Posterior vena cava (tissue), 2 donors: Measurements from ENCODE around the gene GHDC. TPM values are rescaled to one million over a fixed set of nuclear protein-coding genes. Genes with fewer than 3 reads are reported as not detected.
"Not testable (repeated sequence)": the region's sequence is repeated elsewhere in the genome, so short reads cannot be mapped to it uniquely, and the experiment has no call there.

Experiments used
- DNase-seq: peaks from one replicate; pipeline ENCODE4 v3.0.0-alpha.2; 2020; ENCODE audit warnings: low spot score
- intact Hi-C, 2 donors: fragments of 100-400 bp; cut with DNase I; formaldehyde crosslinking; loops; one replicate each; pipeline versions ENCODE4 v1.14.1 to v1.14.2; 2022 to 2023
- long read RNA-seq, 2 donors: library from polyadenylated mRNA; unstranded; transcript quantifications; one replicate each; pipeline ENCODE4 v2.0.0, GENCODE V29; 2020 to 2021
- total RNA-seq, 2 donors: library from RNA; stranded (reverse); fragmentation: NEBNext Ultra II Directional; extraction: Animal tissue kit (Norgen Biotek cat#: 25700); gene quantifications; one replicate each; pipeline ENCODE4 v1.2.1, GENCODE V29; 2021
- donor health status: DM: yes; HTN: yes; CAD: no.
- donor health status: DM: yes; HTN: yes; CAD: no.

The GHDC gene, protein sequence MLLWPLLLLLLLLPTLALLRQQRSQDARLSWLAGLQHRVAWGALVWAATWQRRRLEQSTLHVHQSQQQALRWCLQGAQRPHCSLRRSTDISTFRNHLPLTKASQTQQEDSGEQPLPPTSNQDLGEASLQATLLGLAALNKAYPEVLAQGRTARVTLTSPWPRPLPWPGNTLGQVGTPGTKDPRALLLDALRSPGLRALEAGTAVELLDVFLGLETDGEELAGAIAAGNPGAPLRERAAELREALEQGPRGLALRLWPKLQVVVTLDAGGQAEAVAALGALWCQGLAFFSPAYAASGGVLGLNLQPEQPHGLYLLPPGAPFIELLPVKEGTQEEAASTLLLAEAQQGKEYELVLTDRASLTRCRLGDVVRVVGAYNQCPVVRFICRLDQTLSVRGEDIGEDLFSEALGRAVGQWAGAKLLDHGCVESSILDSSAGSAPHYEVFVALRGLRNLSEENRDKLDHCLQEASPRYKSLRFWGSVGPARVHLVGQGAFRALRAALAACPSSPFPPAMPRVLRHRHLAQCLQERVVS
- total RNA-seq: 10 to 100 TPM; 14.5 to 16.6 TPM
- long read RNA-seq, donor 1, partial matches to known transcripts: 9 of 10 reads
- long read RNA-seq, donor 1, other reads (novel, unspliced or antisense): 1 of 10 reads
- long read RNA-seq, donor 2, partial matches to known transcripts: 18 of 19 reads
- long read RNA-seq, donor 2, other reads (novel, unspliced or antisense): 1 of 19 reads

DNA sequence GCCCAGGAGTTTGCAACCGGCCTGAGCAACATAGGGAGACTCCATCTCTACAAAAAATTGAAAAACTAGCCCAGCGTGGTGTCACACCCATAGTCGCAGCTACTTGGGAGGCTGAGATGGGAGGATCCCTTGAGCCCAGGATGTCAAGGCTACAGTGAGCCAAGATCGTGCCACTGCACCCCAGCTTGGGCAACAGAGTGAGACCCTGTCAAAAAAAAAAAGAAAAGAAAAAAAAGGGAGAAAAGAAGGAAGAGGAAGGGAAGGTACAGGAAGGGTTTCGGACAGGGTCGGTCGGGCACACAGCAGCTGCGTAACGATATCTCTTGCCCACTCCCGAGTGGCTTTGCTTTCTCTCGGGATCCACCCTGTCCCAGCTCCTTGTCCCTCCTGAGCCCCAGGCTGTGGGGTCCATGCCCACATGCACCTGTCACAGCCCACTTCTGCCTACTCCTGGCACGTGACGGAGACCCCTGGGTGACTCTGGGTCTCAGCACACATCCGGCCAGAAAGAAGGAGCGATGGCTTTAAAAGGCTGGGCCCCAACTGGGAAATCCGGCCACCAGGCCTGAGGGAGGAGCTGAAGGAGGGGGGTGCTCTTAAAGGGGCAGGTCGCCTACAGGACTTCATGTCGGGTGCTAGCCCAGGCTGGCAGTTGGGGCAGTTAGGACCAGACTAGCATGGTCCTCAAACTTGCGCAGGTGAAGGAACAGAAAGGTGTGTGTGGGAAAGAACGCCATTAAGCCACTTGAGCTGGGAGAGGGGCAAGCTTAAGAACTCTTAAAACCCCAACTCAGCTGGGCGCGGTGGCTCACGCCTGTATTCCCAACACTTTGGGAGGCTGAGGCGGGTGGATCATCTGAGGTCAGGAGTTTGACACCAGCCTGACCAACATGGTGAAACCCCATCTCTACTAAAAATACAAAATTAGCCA, at the start of gene GHDC:
TSS of gene GHDC (minus strand) at position 526 of the 931 bp plus-strand sequence. CDS start 913 bp downstream, outside the sequence.
- peak; percentile 95 for DNase-seq

DNA sequence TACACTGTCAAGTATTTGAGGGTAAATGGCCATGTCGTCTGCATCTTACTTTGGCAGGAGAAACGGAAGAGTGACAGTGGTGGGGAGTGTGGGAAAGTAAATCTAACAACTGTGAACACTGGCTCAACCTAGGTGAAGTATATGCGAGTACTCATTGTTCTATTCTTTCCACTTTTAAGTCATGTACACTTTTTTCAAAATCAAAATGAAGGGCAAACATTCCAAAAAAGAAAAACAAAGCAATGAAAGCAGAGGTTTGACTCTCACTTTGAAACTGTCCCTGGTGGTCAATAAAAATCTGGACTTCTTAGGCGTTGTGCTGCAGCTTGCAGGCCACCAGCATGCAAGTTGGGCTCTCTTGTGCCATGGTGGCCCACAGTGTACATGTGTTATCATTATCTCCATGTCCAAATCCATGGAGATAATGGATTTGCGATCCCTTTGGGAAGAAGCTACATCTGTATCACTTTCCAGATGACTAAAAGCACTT, 49.2 kb upstream of the GHDC start:
- intact Hi-C loops: no loop called here
- DNase-seq: no peak

More for the DNA sequence above, at the start of gene GHDC:
- intact Hi-C loops: no loop called here

DNA sequence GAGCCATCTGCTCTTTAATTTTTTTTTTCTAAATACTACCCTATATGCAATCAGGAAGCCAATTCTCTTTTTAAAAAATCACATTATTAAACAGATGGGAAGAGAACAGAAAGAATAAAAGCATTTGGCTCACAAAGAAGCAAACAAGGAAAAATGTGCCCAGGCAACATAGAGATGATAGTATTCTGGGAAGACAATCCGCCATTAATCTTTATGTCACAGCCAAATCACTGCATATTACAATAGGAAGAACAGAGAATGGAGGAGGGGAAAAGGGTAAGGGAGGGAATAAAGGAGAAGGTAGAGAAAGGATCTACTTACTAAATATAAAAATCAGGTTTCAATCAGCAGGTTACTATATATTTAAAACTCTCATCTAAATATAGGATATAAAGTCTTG, 47.6 kb upstream of the GHDC start:
- no peak for DNase-seq
- intact Hi-C loops: no loop called here

DNA sequence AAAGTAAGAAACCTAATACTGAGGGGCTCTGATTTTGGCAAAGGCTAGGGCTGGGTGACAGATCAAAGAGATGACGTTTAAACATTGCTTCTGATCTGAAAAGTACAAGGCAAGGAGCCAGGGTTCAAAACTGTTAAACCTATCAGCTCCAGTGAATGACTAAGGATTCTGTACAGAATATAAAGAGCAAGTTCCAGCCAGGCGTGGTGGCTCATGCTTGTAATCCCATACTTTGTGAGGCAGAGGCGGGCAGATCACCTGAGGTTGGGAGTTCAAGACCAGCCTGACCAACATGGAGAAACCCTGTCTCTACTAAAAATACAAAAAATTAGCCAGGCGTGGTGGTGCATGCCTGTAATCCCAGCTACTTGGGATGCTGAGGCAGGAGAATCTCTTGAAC, 46.6 kb upstream of the GHDC start:
- DNase-seq, intact Hi-C loops: not testable (repeated sequence)

DNA sequence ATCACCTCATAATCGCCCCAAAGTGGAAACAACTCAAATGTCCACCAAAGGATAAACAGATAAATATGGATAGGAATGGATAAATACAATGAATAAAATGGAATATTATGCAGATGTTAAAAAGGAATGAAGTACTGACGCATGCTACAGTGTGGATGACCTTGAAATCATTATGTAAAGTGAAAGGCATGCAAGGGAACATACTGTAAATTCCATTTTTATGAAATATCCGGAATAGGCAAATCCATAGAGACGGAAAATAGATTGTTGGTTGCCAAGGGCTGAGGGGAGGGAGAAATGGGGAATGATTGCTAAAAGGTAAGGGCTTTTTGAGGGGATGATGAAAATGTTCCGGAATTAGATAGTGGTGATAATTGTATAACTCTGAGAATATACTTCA, 45.9 kb upstream of the GHDC start:
- intact Hi-C loops: no loop called here
- DNase-seq: no peak

DNA sequence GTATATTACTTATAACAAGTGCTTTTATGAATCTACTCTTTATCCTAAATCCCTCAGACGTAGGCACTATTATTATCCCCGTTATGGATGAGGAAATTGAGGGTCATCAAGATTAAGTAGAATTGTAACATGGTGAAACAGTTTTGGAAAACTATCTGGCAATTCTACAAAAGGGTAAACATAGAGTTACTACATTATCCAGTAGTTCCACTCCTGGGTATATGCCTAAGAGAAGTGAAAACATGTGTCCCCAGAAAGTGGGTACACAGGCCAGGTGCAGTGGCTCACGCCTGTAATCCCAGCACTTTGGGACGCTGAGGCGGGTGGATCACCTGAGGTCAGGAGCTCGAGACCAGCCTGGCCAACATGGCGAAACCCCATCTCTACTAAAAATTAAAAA, 45.3 kb upstream of the GHDC start:
- DNase-seq, intact Hi-C loops: not testable (repeated sequence)

DNA sequence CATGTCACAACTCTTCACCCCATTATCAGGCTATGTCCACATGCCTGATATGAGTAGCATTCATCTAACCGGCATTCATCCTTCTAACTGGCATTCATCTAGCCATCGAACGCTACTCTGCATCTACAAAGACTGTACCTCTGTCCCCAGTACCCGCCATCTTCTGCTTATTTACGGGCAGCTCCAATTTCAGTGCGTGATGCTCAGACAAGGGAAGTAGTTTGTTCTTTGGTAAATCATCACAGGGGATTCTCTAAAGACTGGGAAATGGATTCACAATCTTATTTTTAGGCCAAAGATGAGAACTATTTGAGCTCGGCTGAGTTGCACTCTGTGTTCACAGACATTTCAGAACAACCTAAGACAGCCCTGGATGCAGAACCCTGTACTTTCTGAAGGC, 42.5 kb upstream of the GHDC start:
- intact Hi-C loops: no loop called here
- DNase-seq: no peak

DNA sequence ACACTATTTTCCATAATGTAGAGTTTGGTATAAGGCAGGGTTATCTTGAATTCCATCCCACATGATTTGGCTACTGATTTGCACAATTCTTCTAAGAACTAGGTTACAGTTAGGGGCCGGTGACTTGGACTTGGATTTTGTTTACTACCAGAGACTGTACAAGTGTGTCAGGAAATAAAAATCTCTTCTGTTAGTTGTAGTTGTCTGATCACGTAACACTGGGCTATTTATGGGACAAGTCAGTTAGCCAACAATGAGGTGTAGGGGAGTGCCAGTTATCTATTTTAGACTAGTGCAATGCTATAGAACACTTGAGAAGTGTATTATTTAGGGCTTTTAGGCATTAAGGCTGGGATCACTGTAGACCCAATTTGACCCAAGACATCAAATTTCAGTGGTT, 39.7 kb upstream of the GHDC start:
- intact Hi-C loops: no loop called here
- no peak for DNase-seq

DNA sequence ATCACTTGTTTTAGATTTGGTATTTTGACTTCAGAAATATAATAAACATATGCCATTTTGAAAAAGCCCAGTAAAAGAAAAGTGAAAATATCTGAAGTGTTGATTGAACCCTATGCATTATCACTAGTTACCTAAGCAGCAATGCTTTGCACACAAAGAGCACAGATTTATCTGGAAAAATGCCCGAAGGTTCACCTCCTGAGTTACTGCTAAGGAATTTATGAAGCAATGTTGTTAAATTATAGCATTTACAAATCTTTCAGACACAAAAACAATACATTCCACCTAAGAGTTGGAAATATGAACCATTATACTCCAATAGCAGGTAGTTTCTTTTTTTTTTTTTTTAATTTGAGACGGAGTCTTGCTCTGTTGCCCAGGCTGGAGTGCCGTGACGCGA, 38.9 kb upstream of the GHDC start:
- no peak for DNase-seq
- intact Hi-C loops: no loop called here

DNA sequence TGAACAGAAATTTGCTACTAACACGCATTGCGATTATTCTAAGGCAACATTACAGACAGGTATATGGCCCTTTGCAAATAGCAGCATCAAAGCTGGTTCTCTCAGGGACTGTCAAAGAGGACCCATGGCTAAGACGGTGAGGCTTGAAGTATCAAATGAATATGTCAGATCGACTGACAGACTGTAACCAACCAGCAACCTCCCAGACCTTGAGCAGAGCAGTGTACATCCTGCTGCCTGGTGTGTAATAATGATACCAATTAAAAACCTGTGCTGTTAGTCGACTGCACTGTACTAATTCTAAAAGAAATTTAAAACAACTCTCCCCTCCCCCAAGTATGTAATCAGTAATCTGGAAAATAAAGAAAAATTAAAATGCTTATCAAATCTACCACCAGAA, 35.9 kb upstream of the GHDC start:
- intact Hi-C loops: no loop called here
- no peak for DNase-seq

DNA sequence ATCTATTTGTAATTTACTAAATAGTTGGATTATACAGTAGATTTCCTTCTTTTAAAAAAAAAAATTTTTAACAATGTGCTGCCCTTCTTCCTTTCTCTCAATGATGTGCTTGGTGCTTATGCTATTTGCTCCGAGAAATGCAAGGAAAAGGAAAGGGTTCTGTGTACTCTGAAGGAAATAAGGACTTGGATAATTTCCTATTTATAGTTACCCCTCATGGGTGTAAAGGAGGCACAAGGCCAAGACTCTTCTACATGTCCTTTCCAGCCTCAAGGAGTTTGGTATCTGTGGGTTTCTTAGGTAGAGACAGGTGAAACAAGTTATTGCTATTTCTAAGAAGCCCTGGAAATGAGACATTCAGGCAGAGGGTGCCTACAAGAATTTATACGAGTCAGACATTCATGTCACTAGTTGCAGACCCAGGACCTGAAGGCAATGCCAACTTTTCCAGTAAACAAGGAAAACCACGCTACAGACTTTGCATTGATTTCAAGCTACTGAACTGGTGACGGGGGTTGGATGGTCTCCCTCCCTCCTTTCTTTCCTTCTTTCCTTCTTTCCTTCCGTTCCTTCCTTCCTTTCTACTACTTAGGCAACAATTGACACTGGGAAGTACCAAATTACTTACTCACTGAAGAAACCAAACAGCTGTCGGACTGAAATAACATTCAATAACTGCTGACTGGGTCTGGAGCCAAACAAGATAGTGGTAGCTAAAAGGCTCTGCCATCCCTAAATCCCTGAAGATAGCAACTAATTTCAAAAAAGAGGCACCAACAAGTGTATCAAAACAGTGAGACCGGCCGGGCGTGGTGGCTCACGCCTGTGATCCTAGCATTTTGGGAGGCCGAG, 33.8 kb upstream of the GHDC start:
- intact Hi-C loops: no loop called here

DNA sequence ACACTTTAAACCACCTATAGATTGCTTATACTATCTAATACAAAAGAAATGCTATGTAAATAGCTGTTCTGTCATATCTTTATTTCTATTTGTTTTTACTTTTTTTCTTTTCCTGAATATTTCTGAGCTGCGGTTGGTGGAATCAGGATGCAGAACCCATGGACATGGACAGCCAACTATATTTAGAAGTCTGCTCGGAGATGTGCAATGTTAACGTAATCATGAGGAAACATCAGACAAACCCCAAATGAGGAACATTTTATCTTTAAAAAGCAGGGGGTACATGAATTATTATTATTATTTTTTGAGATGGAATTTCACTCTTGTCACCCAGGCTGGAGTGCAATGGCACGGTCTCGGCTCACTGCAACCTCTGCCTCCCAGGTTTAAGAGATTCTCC, 31.4 kb upstream of the GHDC start:
- intact Hi-C loops: no loop called here
- DNase-seq: no peak

More for the DNA sequence above, 33.8 kb upstream of the GHDC start:
- no peak for DNase-seq

DNA sequence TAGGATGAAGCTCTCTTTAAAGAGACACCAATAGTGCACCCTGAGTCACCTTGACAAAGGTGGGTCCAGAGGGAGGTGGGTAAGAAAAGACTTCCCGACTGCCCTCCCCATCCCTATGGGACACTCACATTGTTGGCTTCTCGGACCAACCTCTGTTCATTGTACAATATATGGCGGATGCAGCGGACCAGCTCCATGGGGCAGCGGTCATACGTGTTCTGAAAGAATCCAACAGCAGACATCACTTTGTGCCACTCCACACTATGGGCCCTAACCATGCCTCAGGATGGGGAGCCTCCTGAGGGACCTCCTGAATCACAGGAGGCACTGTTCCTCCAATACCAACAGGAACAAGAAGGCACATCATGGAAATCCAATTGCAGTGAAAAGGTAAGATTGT, 30.4 kb upstream of the GHDC start:
- DNase-seq: no peak
- intact Hi-C loops: no loop called here

DNA sequence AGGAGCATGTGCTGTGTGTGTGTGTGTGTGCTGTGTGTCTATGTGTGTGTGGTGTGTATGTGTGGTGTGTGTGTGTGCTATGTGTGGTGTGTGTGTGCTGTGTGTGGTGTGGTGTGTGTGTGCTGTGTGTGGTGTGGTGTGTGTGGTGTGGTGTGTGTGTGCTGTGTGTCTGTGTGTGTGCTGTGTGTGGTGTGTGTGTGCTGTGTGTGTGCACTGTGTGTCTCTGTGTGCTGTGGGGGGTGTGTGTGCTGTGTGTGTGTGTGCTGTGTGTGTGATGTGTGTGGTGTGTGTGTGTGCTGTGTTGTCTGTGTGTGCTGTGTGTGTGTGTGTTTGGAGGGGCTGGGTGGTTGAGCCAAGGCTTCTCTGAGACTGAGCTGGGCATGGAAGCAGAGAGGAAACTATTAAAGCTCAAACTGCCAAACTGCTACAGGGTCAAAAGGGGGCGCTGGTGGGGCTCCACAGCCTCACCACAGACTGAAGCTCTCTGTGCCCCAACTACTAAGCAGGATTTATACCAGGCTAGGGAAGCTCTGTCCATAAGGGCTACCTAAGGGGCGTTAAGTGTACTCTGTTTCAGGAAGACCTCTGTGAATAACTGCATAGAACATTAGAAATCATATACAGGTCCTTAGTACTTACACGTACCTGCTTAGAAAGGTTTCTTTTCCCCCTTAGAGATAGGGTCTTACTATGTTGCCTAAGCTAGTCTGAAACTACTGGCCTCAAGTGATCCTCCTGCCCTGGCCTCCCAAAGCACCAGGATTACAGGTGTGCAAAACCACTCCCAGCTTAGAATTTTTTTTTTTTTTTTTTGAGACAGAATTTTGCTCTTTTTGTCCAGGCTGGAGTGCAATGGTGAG, 27.8 kb upstream of the GHDC start:
- intact Hi-C loops: no loop called here

DNA sequence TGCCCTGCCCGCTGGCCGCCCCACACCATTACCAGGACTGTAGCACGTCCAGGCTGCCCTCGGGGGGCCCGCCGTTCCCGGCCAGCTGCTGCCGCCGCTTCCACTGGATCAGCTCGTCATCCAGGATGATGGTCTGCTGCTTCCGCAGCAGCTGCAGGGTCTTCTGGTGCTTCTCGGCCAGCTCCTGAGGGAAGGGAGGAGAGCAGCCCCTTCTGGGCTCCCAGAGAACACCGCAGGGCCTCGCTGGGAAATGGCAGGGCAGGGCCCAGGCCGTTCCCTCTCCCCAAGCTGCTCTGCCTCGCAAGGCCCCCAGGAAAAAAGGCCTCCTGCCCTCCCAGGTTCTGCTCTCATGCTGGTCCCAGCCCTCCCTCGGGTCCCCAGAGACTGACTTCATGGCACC, 25.0 kb upstream of the GHDC start:
- intact Hi-C loops: not testable (repeated sequence)

More for the DNA sequence above, 27.8 kb upstream of the GHDC start:
- no peak for DNase-seq

DNA sequence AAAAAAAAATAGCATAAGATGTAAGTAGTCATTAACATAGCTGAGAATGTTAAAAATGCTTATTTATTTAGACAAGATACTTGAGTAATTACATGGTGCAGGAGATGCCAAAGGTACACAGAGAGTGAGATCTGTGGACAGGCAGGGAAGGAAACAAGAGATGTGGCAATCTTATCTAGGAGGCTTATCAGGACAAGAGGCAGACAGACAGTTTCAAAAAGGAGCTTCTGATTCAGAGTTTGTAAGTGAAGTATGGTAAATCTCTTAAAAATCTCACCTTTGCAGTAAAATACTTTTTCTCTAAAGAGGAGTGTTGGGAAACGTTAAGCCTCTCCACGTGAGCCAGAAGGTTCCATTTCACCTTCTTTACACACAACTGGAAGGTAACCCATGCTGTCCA, 19.9 kb upstream of the GHDC start:
- no peak for DNase-seq
- intact Hi-C loops: no loop called here

More for the DNA sequence above, 25.0 kb upstream of the GHDC start:
- not testable (repeated sequence) for DNase-seq

DNA sequence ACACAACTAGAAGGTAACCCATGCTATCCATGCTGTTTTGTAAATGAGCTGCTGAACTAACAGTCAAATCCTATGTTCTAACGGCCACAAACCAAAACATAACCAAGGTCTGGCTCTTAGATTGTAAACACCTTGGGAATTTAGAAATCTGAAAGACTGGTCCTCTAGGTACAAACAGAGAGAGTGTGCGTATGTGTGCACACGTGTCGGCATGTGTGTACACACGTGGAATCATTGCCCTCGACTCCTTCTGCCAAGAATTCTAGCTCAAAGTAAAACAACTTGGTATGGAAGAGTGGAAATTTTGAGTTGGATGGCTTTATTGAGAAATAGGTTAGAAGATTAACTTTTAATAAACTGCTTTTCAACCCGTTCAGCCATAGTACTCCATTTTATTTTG, 18.1 kb upstream of the GHDC start:
- intact Hi-C loops: no loop called here
- peak; percentile 35 for DNase-seq

DNA sequence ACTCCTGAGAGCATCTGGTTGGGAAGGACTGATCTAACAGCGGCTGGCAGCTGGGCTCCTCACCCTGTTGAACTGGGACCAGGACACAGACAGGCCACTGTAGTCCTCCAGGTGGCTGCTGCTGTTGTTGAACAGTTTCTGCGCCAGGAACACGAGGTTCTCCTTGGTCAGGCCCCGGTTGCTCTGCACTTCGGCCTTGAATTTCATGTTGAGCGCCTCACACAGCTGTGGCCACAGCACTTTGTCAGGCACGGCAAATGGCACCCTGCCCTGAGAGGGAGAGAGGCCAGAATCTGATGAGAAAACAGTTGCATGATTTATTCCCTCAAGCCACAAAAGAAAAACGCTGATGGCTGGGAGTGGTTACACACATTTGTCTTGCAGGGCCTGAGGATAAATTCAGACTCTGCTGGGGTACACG, 17.6 kb upstream of the GHDC start:
- intact Hi-C loops: not testable (repeated sequence)
- DNase-seq: peak; percentile 87
